ENCODE data around the gene KAZN.

DNA sequence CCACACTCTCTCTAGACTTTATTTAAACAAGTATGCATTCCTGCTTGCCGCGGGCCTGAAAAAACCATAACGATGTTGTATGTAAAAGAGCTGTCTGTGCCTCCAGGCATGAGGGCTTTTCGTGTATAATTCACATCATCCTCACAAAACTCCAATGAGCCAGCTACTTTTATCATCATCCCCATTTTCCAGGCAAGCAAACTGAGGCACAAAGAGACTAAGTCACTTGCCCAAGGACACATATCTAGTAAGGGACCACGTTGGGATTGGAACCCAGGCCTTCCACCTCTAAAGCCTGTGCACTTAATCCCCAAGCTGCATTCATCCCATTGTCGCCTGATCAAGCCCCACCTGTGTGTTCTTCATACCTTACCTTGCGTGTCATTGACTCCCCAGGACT is 226.9 kb downstream of the KAZN start:
- TF ChIP-seq, protein P1, sequence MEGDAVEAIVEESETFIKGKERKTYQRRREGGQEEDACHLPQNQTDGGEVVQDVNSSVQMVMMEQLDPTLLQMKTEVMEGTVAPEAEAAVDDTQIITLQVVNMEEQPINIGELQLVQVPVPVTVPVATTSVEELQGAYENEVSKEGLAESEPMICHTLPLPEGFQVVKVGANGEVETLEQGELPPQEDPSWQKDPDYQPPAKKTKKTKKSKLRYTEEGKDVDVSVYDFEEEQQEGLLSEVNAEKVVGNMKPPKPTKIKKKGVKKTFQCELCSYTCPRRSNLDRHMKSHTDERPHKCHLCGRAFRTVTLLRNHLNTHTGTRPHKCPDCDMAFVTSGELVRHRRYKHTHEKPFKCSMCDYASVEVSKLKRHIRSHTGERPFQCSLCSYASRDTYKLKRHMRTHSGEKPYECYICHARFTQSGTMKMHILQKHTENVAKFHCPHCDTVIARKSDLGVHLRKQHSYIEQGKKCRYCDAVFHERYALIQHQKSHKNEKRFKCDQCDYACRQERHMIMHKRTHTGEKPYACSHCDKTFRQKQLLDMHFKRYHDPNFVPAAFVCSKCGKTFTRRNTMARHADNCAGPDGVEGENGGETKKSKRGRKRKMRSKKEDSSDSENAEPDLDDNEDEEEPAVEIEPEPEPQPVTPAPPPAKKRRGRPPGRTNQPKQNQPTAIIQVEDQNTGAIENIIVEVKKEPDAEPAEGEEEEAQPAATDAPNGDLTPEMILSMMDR (IDR thresholded peaks at IDR 0.05): no peak
- no peak for TF ChIP-seq POLR2A (IDR thresholded peaks at IDR 0.05)
